ENCODE measurements around the gene MIER2.

GRCh38 chr19:282501-282900 is 62.1 kb downstream of the MIER2 start:
- TF ChIP-seq, protein P1, sequence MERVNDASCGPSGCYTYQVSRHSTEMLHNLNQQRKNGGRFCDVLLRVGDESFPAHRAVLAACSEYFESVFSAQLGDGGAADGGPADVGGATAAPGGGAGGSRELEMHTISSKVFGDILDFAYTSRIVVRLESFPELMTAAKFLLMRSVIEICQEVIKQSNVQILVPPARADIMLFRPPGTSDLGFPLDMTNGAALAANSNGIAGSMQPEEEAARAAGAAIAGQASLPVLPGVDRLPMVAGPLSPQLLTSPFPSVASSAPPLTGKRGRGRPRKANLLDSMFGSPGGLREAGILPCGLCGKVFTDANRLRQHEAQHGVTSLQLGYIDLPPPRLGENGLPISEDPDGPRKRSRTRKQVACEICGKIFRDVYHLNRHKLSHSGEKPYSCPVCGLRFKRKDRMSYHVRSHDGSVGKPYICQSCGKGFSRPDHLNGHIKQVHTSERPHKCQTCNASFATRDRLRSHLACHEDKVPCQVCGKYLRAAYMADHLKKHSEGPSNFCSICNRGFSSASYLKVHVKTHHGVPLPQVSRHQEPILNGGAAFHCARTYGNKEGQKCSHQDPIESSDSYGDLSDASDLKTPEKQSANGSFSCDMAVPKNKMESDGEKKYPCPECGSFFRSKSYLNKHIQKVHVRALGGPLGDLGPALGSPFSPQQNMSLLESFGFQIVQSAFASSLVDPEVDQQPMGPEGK (CRISPR knock-in tag; IDR thresholded peaks at IDR 0.05; ENCODE audit: borderline replicate concordance) = no peak
- TF ChIP-seq RARB (CRISPR knock-in tag; IDR thresholded peaks at IDR 0.05) (no peak), TSHZ2 (CRISPR knock-in tag; IDR thresholded peaks at IDR 0.05) (no peak), ZNF70 (CRISPR knock-in tag; IDR thresholded peaks at IDR 0.05) (no peak), TCF4 (CRISPR knock-in tag; IDR thresholded peaks at IDR 0.05; ENCODE audit: borderline replicate concordance) (no peak), GLIS3 (CRISPR knock-in tag; IDR thresholded peaks at IDR 0.05) (no peak), ARNTL (CRISPR knock-in tag; IDR thresholded peaks at IDR 0.05; ENCODE audit: borderline replicate concordance, low read depth) (no peak), ZFP30 (CRISPR knock-in tag; IDR thresholded peaks at IDR 0.05) (no peak), ZC3H10 (CRISPR knock-in tag; IDR thresholded peaks at IDR 0.05) (no peak), BACH2 (CRISPR knock-in tag; IDR thresholded peaks at IDR 0.05; ENCODE audit: borderline replicate concordance) (no peak)
- TF ChIP-seq, protein P2, sequence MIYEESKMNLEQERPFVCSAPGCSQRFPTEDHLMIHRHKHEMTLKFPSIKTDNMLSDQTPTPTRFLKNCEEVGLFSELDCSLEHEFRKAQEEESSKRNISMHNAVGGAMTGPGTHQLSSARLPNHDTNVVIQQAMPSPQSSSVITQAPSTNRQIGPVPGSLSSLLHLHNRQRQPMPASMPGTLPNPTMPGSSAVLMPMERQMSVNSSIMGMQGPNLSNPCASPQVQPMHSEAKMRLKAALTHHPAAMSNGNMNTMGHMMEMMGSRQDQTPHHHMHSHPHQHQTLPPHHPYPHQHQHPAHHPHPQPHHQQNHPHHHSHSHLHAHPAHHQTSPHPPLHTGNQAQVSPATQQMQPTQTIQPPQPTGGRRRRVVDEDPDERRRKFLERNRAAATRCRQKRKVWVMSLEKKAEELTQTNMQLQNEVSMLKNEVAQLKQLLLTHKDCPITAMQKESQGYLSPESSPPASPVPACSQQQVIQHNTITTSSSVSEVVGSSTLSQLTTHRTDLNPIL (CRISPR knock-in tag; IDR thresholded peaks at IDR 0.05; ENCODE audit: low read depth) = no peak
